NCI-H1417 (cell line): Measurements from ENCODE around the gene FLRT3.

Experiments
- DNase-seq, 3 experiments: peaks; one replicate each; lab custom pipeline; 2025; lab: John Stamatoyannopoulos, UW

FLRT3 gene

DNA sequence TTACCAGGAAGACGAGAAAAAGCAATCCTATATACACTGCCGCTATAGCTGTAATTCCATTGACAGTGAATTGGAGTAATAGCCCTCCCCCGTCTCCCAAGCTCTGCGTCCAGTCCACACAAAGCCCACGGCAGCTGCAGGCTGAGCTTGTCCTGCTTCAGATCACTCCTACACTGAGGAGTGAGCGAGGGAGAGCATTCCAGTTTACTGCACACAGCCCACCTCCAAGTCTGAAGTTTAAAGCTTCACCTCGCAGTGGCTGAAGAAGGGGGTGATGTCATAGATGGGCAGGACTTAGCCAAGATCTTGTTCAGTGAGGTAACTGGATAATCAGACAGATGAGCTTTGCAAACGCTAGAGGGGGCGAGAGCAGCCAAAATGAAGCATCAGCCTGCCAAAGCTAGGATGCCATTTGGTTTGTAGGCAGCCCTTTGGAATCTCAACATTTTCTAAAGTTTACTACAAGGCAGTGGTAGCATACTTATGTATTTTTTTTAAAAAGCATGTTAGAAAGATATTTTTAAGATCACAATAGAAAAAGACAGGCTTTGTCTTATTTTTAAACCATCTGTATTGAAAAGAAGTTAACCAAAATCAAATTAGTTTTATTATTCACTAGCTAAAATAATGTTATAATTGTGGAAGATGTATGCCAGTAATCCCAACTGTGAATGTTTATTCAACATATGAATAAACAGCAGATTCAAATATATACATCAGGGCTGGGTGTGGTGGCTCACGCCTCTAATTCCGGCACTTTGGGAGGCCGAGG, at the start of gene FLRT3:
Gene FLRT3, minus strand, starts transcription at position 213 of the 772 bp plus-strand sequence. CDS start 10,106 bp downstream, outside the sequence.
- peak; percentile 66 to 92 (median 76) for DNase-seq

DNA sequence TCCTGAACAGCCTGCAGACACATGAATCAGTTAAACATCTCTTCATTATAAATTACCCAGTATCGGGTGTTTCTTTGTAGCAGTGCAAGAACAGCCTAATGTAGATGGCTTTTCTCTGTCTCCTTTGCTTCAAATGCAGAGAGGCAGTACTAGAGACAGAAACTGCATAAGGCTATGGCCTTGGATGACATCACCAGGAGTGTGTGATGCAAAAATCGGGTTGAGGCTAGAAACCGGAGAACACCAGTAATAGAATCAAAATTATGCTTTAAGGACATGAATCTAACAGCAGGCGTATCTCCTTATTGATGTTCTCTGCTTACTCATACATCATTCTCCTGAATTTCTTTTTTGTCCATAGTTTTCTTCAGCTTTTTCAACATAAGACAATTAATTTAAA, 49.3 kb upstream of the FLRT3 start:
- DNase-seq, result no peak

GRCh38 chr20:14385176-14385740, 47.8 kb upstream of the FLRT3 start:
- no peak for DNase-seq

DNA sequence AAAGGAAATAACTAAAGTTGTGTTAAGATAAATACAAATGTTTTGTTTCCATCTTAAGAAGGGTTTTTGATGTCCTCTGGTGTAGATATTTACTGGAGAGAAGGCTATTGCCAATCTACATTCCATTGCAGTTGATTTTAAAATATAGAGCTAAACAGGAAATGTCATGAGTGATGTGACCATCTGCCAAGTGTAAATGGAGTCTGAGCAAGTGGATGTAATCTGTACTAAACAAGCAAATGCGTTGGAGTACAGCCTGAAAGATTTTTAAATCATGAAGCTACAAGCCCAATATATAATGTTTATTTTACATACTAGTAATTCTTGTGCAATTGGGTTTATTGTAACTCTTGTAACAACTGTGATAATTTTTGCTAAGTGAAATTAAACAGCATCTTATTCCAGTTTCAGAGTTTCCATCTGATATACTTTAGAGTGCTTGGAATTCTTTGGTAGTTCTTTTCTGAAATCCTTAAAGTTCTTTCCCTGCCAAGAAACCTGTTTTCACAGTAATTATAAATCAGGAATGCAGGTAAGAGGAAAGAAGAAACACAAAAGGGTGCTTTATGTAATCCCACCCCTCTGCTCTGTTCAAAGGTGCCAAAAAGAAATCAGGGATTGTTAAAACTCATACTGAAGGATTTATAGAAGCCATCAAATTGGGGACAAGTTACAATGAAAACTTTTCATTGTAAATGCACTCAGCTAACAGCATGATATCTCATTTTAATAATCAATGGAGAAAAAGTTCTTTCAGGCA, 47.2 kb upstream of the FLRT3 start:
- no peak for DNase-seq

DNA sequence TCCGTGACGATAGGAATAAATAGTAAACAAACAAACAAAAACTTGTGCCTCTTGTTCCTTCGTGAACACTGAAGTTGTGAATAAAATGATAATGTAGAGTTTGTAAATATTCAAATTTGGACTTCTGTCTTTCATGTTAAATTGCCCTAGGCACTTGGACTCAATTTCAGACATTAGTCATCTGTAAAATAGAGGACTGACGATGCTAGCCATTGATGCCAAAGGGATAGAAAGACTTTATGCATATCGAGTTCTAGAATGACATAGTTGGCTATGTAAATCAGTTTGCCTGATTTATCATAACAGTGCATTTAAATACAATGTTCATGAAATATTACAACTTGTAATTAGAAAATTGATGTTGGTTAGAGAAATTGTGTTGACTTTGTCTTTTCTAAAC, 45.9 kb upstream of the FLRT3 start:
- DNase-seq, result peak in 1 of 3 experiments; percentile 20

DNA sequence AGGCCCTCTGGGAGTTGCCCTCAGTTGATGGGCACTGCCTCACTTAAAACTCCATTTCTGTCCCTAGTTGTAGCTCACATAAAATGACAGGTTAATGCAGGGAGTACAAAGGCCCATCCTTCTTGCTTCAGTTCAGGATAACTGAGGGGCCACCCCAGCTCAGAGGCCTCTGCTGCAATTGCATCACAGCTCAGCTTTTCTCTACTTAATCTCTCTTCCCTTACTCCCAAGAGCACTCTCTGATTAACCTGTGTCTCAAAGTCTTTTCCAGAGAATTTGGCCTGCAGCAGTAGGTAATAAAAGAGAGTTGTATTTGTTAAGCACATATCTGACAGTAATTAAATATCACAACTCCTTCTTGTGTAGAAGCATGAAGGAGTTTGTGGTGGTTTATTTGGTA, 40.9 kb upstream of the FLRT3 start:
- DNase-seq, result no peak

DNA sequence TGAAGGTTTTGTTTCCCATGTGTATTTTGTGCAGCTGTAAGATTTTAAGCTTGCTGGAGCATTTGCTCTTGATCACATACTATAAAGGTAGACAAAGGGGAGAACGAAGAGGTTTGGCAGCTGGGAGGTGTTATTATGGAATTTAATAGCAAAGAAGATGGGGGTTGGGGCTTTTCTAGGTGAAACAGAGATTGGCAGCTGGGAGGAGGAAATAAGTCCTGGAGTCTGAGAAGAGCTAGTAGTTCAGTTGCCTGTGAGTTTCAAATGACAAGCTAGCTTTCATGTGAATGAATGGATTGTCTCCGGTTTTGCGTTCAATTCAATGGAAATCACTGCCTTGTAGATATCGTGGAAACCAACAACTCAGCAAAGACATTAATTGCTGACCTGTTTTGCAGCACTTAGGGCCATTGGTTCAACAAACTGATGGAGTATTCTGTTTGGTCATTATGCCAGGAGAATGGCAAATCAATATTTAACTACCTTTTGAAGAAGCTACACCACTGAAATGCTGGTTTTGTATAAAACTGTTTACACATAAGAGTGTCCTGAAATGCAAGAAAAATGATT, 38.1 kb upstream of the FLRT3 start:
- DNase-seq, result peak; percentile 16 to 93 (median 65)

DNA sequence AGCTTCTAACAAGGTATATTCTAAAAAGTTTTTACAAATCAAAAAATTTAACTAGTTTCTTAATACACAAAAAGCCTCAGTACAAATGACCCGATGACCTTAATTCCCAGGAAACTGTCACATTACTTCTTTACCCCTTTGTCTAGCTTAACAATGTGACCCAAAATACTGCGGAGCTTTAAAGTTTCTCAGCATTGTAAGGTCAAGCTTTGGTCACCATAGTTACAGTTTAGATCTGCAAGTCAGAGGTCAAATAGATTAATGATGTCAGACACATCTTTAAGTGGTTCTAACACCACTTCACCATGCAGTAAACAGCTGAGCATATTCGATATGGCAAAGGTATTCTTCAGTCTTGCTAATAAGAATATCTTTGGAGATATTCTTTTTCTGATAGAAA, 36.8 kb upstream of the FLRT3 start:
- DNase-seq, result peak in 1 of 3 experiments; percentile 66

DNA sequence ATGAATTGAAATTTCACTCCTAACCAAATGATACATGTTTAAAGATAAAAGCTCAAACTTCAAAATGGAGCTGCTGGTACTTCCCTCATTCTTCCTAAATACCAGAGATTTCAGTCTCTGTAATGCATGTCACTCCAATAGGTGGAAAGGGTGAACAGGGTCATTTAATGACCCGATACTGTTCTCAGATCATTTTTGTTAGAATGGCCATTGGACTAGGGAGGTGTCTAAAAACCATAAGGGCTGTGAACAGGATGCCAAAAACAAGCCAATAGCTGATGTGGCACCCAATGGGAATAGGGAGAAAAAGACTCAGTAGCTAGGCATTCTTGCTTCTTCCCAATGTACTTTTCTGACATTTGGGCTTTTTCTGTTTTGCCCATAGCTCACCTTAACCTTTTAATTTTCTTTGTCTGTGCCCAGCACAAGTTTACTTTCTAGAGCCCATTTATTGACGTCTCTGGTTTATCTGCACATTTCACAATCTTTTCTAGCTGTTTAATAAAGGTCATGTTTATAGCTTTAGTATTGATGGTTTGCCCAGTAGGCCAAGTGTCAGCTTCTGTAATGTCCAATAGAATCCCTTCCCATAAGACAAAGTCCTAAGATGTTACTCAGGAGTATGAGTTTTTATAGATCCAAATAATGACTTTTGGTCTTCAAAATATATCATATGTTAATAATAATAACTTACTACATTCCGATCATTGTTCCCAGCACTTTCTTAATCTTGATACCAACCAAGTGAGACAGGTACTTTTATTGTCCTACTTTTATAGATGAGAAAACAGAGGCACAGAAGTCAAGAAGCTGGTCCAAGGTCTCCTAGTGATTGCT, 24.3 kb upstream of the FLRT3 start:
- DNase-seq, result no peak

DNA sequence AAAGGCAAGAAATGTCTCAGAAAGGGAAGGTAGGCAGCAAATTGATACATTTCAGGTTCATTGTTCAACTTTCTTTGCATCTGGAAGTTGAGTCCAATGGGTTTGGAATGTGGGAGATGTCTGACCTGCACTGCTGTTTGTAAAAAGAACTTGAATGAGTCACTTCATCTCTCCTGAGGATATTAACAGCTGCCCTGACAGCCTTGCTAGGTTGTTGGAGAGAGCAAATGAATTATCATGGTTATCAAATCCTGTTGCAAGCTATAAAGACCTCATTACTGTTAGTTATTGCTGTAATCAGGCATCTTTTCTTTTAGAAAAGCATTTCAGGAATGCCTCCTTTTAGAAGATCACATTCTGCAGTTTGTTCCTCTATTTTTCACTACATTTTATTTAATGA, 23.0 kb upstream of the FLRT3 start:
- no peak for DNase-seq

- no peak for DNase-seq
Measured at GRCh38 chr20:14355791-14356190, 18.4 kb upstream of the FLRT3 start.

DNA sequence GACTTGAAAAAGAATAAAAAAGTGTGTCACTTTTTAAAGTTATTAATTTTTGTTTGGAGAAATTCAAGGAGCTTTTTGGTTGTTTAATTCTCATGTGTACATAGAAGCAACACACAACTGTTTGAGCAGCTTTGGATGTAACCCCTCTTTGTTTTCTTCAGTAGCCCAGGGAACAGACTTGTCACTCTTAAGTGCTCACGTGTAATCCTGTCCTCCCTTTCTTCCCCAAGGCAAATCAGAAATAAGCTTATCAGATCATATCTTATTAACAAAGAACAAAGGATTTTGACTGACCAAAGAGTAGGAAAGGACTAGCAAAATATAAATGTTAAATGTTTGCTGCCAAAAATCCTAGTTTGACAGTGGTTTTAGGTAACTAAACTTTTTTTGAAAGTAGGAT, 7.3 kb upstream of the FLRT3 start:
- DNase-seq, result peak in 2 of 3 experiments; percentile 1 to 50

DNA sequence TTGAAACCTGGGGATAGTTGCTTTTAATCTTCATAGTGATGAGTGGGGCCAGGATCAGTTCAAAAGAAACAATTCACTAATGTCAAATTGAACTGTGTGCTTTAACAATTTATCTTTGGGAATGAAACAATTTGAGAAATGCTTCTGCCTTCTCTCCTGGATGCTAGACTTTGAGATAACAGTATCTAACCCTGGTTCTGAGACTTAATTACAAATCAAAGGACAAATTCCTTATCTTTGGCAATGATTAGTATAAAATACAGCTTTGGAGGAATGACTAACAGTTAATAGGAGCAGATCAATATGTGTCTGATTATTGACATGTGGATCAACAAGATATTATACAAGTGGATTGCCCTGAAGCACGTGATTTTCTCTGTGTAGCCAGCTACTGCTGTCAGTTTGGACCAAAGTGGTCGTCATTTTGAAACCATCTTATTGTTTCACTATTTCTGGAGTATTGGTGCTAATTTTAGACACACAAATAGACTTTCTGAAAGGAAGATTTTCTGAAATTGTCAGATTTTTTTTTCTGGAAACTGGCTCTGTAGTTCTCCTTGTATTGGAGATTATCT, 6.2 kb upstream of the FLRT3 start:
- no peak for DNase-seq

- no peak for DNase-seq
Measured at GRCh38 chr20:14342918-14343317, 5.5 kb upstream of the FLRT3 start.

DNA sequence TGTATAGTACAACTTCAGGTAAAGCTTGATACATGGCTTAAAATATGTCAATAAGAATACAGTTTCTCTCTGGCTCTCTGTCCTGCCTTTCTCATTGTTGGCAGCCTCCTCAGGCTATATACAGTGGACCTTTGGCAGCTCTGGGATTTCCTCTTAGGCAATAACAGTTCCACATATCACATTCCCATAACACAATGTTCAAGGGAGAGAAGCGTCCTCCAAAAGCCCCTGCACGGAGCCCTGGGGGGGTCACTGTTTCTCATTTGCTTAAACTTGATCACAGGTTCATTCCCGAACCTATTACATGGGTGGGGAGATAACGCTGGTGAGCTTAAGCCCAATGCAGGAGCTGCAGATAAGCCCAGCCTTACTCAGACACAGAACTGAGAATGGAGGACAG, 4.4 kb upstream of the FLRT3 start:
- no peak for DNase-seq

- peak in 1 of 3 experiments; percentile 39 for DNase-seq
Measured at GRCh38 chr20:14336686-14337085, 726 bp downstream of the FLRT3 start.

DNA sequence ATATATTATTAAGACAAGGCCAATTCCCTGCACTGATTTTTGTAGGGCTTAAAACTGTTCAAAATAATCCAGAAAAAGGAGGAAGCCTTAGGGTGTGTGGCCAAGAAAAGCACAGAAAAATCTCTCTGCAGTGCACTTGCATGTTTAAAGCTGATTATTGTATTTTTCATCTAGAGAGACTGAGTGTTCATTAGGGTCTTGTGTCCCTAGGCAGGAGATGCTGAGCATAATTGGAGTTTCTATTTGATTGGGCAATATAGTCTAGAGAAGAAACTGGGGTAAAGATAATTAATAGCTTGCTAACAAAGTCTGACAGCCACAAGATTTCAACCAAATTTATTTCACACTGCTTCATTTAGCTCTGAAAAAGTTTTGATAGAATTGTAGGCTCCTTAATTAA, 2.4 kb downstream of the FLRT3 start:
- DNase-seq, result peak in 1 of 3 experiments; percentile 46

DNA sequence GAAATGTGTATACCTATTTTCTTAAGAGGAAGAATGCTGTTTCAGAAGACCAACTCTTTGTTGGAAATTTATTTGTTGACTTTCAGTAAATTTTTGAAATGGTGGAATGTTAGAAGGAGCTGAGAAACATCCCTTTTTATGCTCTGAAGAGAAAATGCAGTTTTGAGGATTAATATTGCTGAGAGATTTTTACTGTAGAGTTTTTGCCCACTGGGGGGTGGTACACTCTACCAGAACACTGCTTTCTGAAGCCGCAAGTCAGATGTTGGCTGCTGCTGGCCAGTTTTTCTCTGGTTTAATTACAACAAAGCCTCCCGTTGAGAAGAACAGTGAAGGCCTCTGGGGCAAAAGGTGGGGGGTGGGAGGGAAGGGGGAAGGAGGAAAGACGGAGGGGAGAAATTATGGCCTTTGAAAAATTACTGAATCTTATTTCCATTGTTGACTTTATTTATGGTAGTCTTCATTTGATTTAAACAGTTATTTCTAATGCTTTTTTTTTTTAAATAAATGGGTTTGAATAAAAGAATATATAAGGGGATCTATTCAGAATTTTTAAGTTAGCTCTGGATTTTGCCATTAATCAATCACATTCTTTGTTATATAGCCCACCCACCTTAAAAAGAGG, 3.0 kb downstream of the FLRT3 start:
- DNase-seq, result peak in 2 of 3 experiments; percentile 55 to 88

GRCh38 chr20:14333721-14334120, 3.7 kb downstream of the FLRT3 start:
- DNase-seq, result no peak

GRCh38 chr20:14332866-14333265, 4.5 kb downstream of the FLRT3 start:
- DNase-seq, result no peak

- no peak for DNase-seq
Measured at GRCh38 chr20:14331646-14332045, 5.8 kb downstream of the FLRT3 start.
